HG02610 (cell line): ENCODE measurements around the gene CACUL1.
"Not testable (repeated sequence)": the region's sequence is repeated elsewhere in the genome, so short reads cannot be mapped to it uniquely, and the experiment has no call there.

Experiments
- ATAC-seq: cut with Tn5 transposase; IDR thresholded peaks from one replicate; pipeline ENCODE4 v1.9.1; 2021; ENCODE audit warnings: mild to moderate bottlenecking, moderate library complexity; ENCODE audit not compliant: unreplicated experiment

CACUL1 gene

GRCh38 chr10:118692872-118693271 lies 61.9 kb downstream of the CACUL1 start:
- ATAC-seq = no peak

- no peak for ATAC-seq
These were observed 65.5 kb downstream of the CACUL1 start for GRCh38 chr10:118689070-118689858.

GRCh38 chr10:118687472-118687871 lies 67.3 kb downstream of the CACUL1 start:
- no peak for ATAC-seq

GRCh38 chr10:118682533-118682932 lies 72.2 kb downstream of the CACUL1 start:
- ATAC-seq = no peak

DNA sequence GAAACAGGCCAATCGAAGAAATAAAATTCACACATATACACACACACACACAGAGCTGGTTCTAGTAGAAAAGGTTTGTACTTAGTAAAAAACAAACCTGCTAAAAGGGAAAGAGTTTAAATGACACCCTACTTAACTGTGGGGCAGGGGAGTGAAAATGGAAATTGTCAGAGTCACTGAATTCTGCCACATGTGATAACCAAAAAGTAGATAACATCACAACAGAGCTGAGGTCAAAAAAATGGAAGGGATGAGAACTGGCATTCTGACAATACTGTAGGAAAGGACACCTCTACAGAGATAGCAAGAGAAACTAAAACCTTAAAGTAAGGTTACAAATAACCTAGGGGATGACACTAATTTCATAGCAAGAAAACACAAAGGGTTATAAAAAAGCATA lies 74.6 kb downstream of the CACUL1 start:
- no peak for ATAC-seq

GRCh38 chr10:118674226-118674919 lies 80.4 kb downstream of the CACUL1 start:
- ATAC-seq = no peak

DNA sequence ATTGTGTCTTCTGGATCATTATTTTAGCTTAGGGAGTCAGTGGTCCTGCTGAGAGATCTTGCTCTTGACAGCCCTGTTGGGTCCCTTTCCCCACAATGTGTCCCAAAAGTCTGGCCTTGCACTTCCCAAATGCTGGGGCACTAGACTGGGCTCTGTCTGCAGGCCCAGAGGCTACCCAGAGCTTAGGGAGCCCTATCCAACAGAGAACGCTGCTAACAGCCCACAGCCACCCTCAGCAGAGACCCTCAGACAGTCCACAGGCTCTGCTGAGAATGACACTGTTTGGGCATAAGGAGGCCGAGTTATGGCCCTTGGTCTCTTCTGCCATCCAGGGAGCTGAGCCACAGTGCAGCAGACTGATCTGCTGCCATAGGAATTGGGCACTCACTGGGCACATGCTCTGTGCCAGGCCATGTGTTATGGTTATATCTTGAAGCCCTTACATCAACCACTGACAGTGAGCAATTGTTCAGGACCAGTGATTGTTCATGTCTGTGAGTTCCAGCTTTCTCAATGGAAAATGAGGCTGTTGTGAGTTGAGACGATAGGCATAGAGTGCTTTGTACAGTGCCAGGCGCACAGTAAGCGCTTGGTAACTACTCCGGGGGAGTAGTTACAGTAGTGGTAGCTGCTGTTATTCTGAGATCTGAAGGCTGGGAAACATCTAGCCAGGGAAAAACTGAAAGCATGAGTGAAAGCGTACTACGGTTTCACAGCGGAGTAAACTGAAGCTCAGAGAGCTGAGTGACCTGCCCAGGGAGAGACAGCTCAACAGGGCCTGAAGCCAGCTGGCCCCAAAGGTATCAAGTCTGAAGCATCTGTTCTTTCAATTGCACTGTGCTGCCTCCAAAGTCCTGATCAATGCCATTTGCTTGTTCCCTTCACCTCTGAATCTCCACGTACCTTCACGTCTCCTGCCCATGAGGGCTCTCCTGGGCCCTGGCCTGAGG lies 81.7 kb downstream of the CACUL1 start:
- no peak for ATAC-seq

- no peak for ATAC-seq
These were observed 82.6 kb downstream of the CACUL1 start for GRCh38 chr10:118672153-118672552.

- not testable (repeated sequence) for ATAC-seq
These were observed 83.5 kb downstream of the CACUL1 start for GRCh38 chr10:118671221-118671620.

GRCh38 chr10:118670472-118671124 lies 84.2 kb downstream of the CACUL1 start:
- no peak for ATAC-seq

DNA sequence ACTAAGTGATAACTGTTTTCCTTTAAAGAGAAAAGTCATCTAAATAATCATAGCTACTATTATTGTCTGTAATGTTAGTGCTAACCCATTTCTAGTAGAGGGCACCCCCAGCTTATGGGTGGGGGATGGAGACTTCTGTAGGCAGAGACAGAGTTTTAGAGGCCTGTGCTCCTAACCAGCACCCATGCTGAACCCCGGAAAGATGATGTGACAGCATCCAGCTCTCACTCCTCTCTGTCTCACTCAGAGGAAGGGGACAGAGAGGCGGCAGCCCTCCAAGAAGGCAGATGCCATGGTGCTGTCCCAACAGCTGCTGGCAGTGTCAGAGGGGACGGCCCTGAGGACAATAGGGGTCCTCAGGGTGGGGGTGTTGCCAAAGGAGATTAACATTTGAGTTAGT lies 84.9 kb downstream of the CACUL1 start:
- ATAC-seq = no peak

GRCh38 chr10:118669020-118669791 lies 85.6 kb downstream of the CACUL1 start:
- ATAC-seq = no peak

- no peak for ATAC-seq
These were observed 86.4 kb downstream of the CACUL1 start for GRCh38 chr10:118668228-118668952.

DNA sequence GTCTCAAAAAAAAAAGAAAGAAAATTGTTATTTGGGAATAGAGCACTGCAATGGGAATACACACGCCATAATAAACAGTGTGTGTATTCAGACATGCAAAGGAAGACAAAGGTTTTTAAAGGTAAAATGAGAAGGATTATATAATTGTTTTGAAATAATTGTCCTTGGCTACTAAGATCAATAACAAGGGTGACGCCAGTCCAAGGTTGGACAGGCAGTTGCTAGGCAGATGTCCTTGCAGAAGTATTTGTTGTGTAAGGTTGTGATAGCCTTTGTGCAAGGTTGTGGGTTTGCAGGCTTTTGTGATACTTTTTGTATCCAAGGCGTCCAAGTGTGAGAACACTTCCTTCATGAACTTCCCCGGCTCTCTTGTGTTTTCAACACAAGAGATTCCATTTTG lies 87.0 kb downstream of the CACUL1 start:
- ATAC-seq = no peak

DNA sequence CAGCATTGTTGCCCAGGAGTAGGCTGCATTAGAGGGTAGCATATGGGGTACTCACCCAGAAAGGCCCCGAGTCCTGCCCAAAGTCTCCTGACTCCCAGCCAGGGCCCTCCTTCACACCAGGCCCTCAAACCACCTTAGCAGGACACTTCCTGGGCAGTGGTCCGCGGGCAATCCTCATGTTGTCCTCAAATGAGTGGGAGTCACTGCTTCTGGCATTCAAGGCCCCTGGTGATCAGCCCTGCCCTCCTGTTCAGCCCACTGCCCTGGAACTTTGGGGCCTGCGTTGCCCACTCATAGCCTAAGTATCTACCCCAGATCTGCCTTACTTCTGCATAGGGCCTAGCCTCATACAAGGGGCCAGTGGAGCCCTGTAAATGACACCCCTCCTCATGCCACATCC lies 88.4 kb downstream of the CACUL1 start:
- no peak for ATAC-seq

GRCh38 chr10:118664321-118664720 lies 90.4 kb downstream of the CACUL1 start:
- ATAC-seq = no peak

DNA sequence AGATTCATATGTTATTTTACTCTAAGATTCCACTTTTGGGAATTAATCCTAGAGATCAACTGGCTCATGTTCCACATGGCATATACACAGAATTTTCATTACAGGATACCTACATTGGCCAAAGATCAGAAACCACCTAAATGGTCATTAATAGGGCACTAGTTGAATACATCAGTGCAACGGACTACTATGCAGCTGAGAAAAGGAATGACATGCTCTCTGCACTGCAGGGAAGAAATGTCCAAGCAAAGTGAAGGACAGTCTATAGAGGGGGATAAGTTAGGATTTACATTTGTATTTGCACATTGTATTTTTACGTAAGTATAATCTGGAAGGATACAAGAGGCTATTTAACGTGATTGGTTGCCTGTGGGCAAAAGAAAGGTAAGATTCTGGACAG lies 91.6 kb downstream of the CACUL1 start:
- ATAC-seq = no peak

GRCh38 chr10:118662228-118663035 lies 92.3 kb downstream of the CACUL1 start:
- ATAC-seq = no peak

- no peak for ATAC-seq
These were observed 96.0 kb downstream of the CACUL1 start for GRCh38 chr10:118658762-118659161.
